GM12878 (cell line): ENCODE results near the gene C20orf173. TPM values are rescaled to one million over a fixed set of nuclear protein-coding genes. Genes with fewer than 3 reads are reported as not detected.

Experiments used
- ATAC-seq: fragments of 200-7000 bp; cut with Tn5 transposase; 3 replicates; pipeline ENCODE4 v1.9.1; 2020; ENCODE audit warnings: mild to moderate bottlenecking, moderate library complexity
- BruUV-seq: library from RNA; stranded (reverse); fragments of 400-500 nt; replicated peaks from 2 replicates; lab custom pipeline; 2021; lab: Mats Ljungman, UMichigan
- CTCF ChIA-PET: fragments of 300-600 bp; sonication (Branson Sonifier 250); formaldehyde crosslinking; extraction: SDS; loops from one replicate; lab custom pipeline; 2021; ENCODE audit warnings: inconsistent platforms; lab: Yijun Ruan, JAX
- POLR2A ChIA-PET: fragments of 350-600 bp; formaldehyde crosslinking; extraction: SDS; loops from one replicate; lab custom pipeline; 2021; ENCODE audit warnings: inconsistent platforms; lab: Charles Lee
- RAD21 ChIA-PET: fragments of 300-600 bp; sonication (Branson Sonifier 250); formaldehyde crosslinking; loops from one replicate; lab custom pipeline; 2023; ENCODE audit warnings: antibody characterized with exemption; ENCODE audit not compliant: unreplicated experiment; lab: Charles Lee
- SMC1A ChIA-PET: fragments of 300-600 bp; sonication (Branson Sonifier 250); formaldehyde crosslinking; loops from one replicate; lab custom pipeline; 2023; ENCODE audit not compliant: unreplicated experiment, uncharacterized antibody; lab: Charles Lee
- DNase-seq: peaks from one replicate; pipeline ENCODE4 v3.0.0-alpha.2; 2011; ENCODE audit warnings: low read depth, low spot score
- FAIRE-seq: peaks from 3 replicates; lab custom pipeline; 2011; peaks lifted over from hg19 to GRCh38; lab: Jason Lieb, UNC
- H2AFZ ChIP-seq: 2 replicates; pipeline ENCODE4 v1.6.0; 2011; ENCODE audit warnings: low read depth, low read length, control low read depth; ENCODE audit not compliant: control insufficient read depth
- H3K27ac ChIP-seq: 2 replicates; pipeline ENCODE4 v1.5.1; 2011; ENCODE audit warnings: control low read depth; ENCODE audit not compliant: control insufficient read depth, insufficient read depth
- H3K27me3 ChIP-seq, 2 experiments: replicated peaks in 1 of 2; 2 replicates each; pipeline versions ENCODE4 v1.6.0 to v1.6.1; 2011; ENCODE audit warnings: low read length in 1 of 2; ENCODE audit not compliant: control insufficient read depth in 2 of 2, insufficient read depth in 2 of 2
- H3K36me3 ChIP-seq, 2 experiments: 2 replicates each; pipeline ENCODE4 v1.5.1; 2011; ENCODE audit warnings: low read length in 1 of 2; ENCODE audit not compliant: control insufficient read depth in 2 of 2, insufficient read depth in 2 of 2
- H3K4me1 ChIP-seq: 2 replicates; pipeline ENCODE4 v1.6.1; 2011; ENCODE audit warnings: mild to moderate bottlenecking, low read length, moderate library complexity, mixed read lengths; ENCODE audit not compliant: control insufficient read depth, insufficient read depth
- H3K4me2 ChIP-seq: 2 replicates; pipeline ENCODE4 v1.6.0; 2011; ENCODE audit warnings: control low read depth; ENCODE audit not compliant: control insufficient read depth, insufficient read depth
- H3K4me3 ChIP-seq: fragments of 200-600 bp; sonication (generic); 2 replicates; pipeline ENCODE4 v1.5.1; 2016
- H3K79me2 ChIP-seq: 2 replicates; pipeline ENCODE4 v1.6.0; 2011; ENCODE audit warnings: low read length; ENCODE audit not compliant: control insufficient read depth, insufficient read depth
- H3K9ac ChIP-seq: 2 replicates; pipeline ENCODE4 v1.8.0; 2011; ENCODE audit warnings: low read length, control low read depth, mixed read lengths; ENCODE audit not compliant: control insufficient read depth, insufficient read depth
- H3K9me3 ChIP-seq: replicated peaks from 3 replicates; pipeline ENCODE4 v1.5.1; 2011; ENCODE audit warnings: mild to moderate bottlenecking, low read length; ENCODE audit not compliant: control insufficient read depth, insufficient read depth
- H4K20me1 ChIP-seq: 2 replicates; pipeline ENCODE4 v1.6.0; 2011; ENCODE audit not compliant: control insufficient read depth, insufficient read depth
- CBX3 ChIP-seq: fragments of 200-600 bp; sonication (generic); IDR thresholded peaks from 2 replicates; pipeline ENCODE4 v1.6.1; 2016; ENCODE audit warnings: low read depth, borderline replicate concordance
- HCFC1 ChIP-seq: fragments of 150-350 bp; IDR thresholded peaks from 2 replicates; pipeline ENCODE4 v1.6.1; 2014; ENCODE audit warnings: low read length
- JUNB ChIP-seq: IDR thresholded peaks from 2 replicates; pipeline ENCODE4 v1.6.1; 2016; ENCODE audit warnings: antibody characterized with exemption, mild to moderate bottlenecking
- MXI1 ChIP-seq: fragments of 150-350 bp; IDR thresholded peaks from 2 replicates; pipeline ENCODE4 v1.6.1; 2011; ENCODE audit warnings: low read depth, mild to moderate bottlenecking, inconsistent platforms, low read length, improper control_type of control experiment
- POLR2AphosphoS2 ChIP-seq: IDR thresholded peaks from 2 replicates; pipeline ENCODE4 v1.6.1; 2011; ENCODE audit warnings: low read depth, mild to moderate bottlenecking, low read length, improper control_type of control experiment, moderate library complexity
- SMAD1 ChIP-seq: fragments of 450-650 bp; IDR thresholded peaks from 2 replicates; pipeline ENCODE4 v1.6.1; 2018; ENCODE audit warnings: mild to moderate bottlenecking, low read depth; ENCODE audit not compliant: partially characterized antibody
- SUPT20H ChIP-seq: IDR thresholded peaks from 2 replicates; pipeline ENCODE4 v1.6.1; 2011; ENCODE audit warnings: low read depth, mild to moderate bottlenecking, low read length, moderate library complexity, borderline replicate concordance; ENCODE audit not compliant: control insufficient read depth
- WGBS: methylation state at CpG from one replicate; pipeline ENCODE4 v1.1.6; 2016; ENCODE audit warnings: low lambda C conversion rate; ENCODE audit not compliant: insufficient replicate concordance, insufficient coverage; ENCODE audit errors: missing lambda C conversion rate; 5-methylcytosine and 5-hydroxymethylcytosine counted together
- in situ Hi-C: fragments of 300-500 bp; cut with MboI; formaldehyde crosslinking; loops from 9 replicates; pipeline ENCODE4 v1.14.3; 2018; ENCODE audit warnings: mixed read lengths
- intact Hi-C: fragments of 100-400 bp; cut with micrococcal nuclease; formaldehyde crosslinking; loops from one replicate; pipeline ENCODE4 v1.14.2; 2022; ENCODE audit not compliant: unreplicated experiment
- polyA plus RNA-seq, 11 experiments: library from polyadenylated mRNA; depleted of rRNA in 4 of 11; unstranded in 6 of 11; stranded (reverse) in 5 of 11; fragments of >200 nt; fragmentation: Nextera tagmentation in 4 of 11; fragmentation: Illumina TruSeq in 1 of 11; extraction: Ambion mirVana in 4 of 11; extraction: Trizol in 1 of 11; gene quantifications; 1 replicate in 1 of 11; 2 replicates in 10 of 11; pipeline versions ENCODE4 v1.2.1 to v1.2.3, GENCODE V29; 2011 to 2016; ENCODE audit warnings: inconsistent platforms in 2 of 11, missing spikeins in 2 of 11, low read depth in 1 of 11
- total RNA-seq, 4 experiments: library from RNA; depleted of rRNA in 3 of 4; stranded (reverse); fragments of >200 nt in 3 of 4; fragmentation: Illumina TruSeq in 1 of 4; extraction: Trizol in 1 of 4; gene quantifications; 2 replicates each; pipeline versions ENCODE4 v1.2.1 to v1.2.3, GENCODE V29; 2013 to 2021
- TF ChIP-seq, protein P1 (sequence below): fragments of 450-650 bp; formaldehyde crosslinking; IDR thresholded peaks from 2 replicates; pipeline ENCODE4 v1.4.0; 2022; ENCODE audit warnings: mild to moderate bottlenecking, moderate library complexity

Gene C20orf173
- total and polyA plus RNA-seq, 10 of the 15 experiments (the other 5 are each of a cell fraction or from before 2014, with no cell fraction given) = not detected

- ATAC-seq (no peak), FAIRE-seq (no peak), DNase-seq (no peak)
- no peaks in the 10 kb centered on the region for H3K9me3 ChIP-seq
- no peaks in the 10 kb centered on the region for H3K79me2 ChIP-seq
- ChIA-PET CTCF (interaction anchor here (0.6 kb wide), 1 partner anchor 94 kb away, joined by 3 read pairs; no protein-coding TSS in a partner anchor), POLR2A (no interaction called here), RAD21 (no interaction called here), SMC1A (no interaction called here)
- no peak overlapping the region for H2AFZ ChIP-seq
- intact Hi-C loops (no loop called here), in situ Hi-C loops (no loop called here)
- BruUV-seq = no TSS peak
- H3K9ac ChIP-seq = no peak overlapping the region
- H3K4me3 ChIP-seq = no peak overlapping the region
- H3K27ac ChIP-seq = no peak overlapping the region
- 57% methylated on average over 10 of the region's 10 CpGs for WGBS
- TF ChIP-seq SUPT20H = no peak
- TF ChIP-seq POLR2AphosphoS2 = no peak
- TF ChIP-seq JUNB = no peak
- no peak for TF ChIP-seq SMAD1
- TF ChIP-seq MXI1 = no peak
- TF ChIP-seq HCFC1 = no peak
- no peak for TF ChIP-seq CBX3
- TF ChIP-seq, protein P1, sequence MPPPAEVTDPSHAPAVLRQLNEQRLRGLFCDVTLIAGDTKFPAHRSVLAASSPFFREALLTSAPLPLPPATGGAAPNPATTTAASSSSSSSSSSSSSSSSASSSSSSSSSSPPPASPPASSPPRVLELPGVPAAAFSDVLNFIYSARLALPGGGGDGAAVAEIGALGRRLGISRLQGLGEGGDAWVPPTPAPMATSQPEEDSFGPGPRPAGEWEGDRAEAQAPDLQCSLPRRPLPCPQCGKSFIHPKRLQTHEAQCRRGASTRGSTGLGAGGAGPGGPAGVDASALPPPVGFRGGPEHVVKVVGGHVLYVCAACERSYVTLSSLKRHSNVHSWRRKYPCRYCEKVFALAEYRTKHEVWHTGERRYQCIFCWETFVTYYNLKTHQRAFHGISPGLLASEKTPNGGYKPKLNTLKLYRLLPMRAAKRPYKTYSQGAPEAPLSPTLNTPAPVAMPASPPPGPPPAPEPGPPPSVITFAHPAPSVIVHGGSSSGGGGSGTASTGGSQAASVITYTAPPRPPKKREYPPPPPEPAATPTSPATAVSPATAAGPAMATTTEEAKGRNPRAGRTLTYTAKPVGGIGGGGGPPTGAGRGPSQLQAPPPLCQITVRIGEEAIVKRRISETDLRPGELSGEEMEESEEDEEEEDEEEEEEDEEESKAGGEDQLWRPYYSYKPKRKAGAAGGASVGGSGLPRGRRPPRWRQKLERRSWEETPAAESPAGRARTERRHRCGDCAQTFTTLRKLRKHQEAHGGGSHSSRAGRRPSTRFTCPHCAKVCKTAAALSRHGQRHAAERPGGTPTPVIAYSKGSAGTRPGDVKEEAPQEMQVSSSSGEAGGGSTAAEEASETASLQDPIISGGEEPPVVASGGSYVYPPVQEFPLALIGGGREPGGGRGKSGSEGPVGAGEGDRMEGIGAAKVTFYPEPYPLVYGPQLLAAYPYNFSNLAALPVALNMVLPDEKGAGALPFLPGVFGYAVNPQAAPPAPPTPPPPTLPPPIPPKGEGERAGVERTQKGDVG (CRISPR knock-in tag) = no peak
- H3K4me1 ChIP-seq = no peaks in the 10 kb centered on the region
- no peaks in the 10 kb centered on the region for H3K27me3 ChIP-seq
- no peaks in the 10 kb centered on the region for H4K20me1 ChIP-seq
- no peak overlapping the region for H3K4me2 ChIP-seq
- H3K36me3 ChIP-seq = peaks cover 4 to 7% of the 10 kb centered on the region in 2 experiments; a peak in 3 of 4 replicates
Measured at GRCh38 chr20:35560541-35560940, 31.1 kb upstream of the C20orf173 start.
